BE2C (cell line): ENCODE results near the gene ASCL2.
"Not testable (repeated sequence)": the region's sequence is repeated elsewhere in the genome, so short reads cannot be mapped to it uniquely, and the experiment has no call there.

Experiments
- DNase-seq: peaks from one replicate; pipeline ENCODE4 v3.0.0-alpha.2; 2020
- H3K27me3 ChIP-seq: fragments of 250-450 bp; sonication (Bioruptor Pico); 2 replicates; pipeline ENCODE4 v1.5.1; 2020; ENCODE audit warnings: mild to moderate bottlenecking
- H3K36me3 ChIP-seq: fragments of 250-450 bp; sonication (Bioruptor Pico); 2 replicates; pipeline ENCODE4 v1.5.1; 2020; ENCODE audit warnings: mild to moderate bottlenecking
- H3K4me1 ChIP-seq: fragments of 250-450 bp; sonication (Bioruptor Pico); 2 replicates; pipeline ENCODE4 v1.5.1; 2020
- H3K4me3 ChIP-seq: 2 replicates; pipeline ENCODE4 v1.5.1; 2011; ENCODE audit warnings: low read depth, low read length
- H3K9me3 ChIP-seq: fragments of 250-450 bp; sonication (Bioruptor Pico); 2 replicates; pipeline ENCODE4 v1.5.1; 2020
- TF ChIP-seq, protein P1 (sequence below): IDR thresholded peaks from 2 replicates; pipeline ENCODE4 v1.5.1; 2012; ENCODE audit warnings: mild to moderate bottlenecking, low read depth, low read length

Gene ASCL2

DNA sequence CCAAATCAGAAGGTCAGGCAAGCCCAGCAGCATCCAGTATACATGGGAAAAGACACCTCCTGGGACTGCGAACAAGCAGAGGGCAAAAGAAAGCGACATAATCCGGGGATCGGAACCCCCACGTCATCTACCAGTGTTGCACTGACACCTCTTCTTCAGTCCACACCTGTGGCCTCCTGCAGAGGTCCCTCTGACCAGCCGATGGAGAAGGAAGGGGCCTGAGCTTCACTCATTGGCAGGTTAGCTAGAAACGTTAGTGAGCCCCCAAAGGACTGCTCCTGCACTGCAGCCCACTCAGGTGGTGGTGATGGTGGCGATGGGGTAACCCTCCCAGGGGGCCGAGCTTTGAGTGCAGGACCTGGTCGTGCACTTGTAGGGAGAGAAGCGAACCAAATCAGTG, 22.1 kb downstream of the ASCL2 start:
- H3K4me3 ChIP-seq, result no peak overlapping the region
- H3K36me3 ChIP-seq, result no peaks in the 10 kb centered on the region
- TF ChIP-seq, protein P1, sequence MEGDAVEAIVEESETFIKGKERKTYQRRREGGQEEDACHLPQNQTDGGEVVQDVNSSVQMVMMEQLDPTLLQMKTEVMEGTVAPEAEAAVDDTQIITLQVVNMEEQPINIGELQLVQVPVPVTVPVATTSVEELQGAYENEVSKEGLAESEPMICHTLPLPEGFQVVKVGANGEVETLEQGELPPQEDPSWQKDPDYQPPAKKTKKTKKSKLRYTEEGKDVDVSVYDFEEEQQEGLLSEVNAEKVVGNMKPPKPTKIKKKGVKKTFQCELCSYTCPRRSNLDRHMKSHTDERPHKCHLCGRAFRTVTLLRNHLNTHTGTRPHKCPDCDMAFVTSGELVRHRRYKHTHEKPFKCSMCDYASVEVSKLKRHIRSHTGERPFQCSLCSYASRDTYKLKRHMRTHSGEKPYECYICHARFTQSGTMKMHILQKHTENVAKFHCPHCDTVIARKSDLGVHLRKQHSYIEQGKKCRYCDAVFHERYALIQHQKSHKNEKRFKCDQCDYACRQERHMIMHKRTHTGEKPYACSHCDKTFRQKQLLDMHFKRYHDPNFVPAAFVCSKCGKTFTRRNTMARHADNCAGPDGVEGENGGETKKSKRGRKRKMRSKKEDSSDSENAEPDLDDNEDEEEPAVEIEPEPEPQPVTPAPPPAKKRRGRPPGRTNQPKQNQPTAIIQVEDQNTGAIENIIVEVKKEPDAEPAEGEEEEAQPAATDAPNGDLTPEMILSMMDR, result no peak
- H3K27me3 ChIP-seq, result no peaks in the 10 kb centered on the region
- no peaks in the 10 kb centered on the region for H3K9me3 ChIP-seq
- H3K4me1 ChIP-seq, result no peaks in the 10 kb centered on the region
- no peak for DNase-seq

DNA sequence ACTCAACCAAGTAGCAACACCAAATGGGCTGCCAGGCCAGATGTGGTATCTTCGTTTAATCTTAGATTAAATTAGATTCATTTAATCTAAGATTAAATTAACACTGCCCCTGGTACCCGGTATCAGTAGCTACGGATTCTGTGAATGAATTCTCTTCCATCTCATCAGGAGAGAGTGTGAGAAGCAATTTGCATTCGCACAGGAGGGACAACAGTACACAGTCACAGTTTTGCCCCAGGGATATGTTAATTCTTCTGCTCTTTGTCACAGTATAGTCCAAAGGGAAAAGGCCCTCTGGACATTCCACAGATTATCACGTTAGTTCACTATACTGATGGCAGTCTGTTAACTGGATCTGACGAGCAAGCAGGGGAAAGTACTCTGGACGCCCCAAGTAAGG, 22.9 kb downstream of the ASCL2 start:
- TF ChIP-seq, protein P1, result no peak
- H3K27me3 ChIP-seq, result no peaks in the 10 kb centered on the region
- H3K4me1 ChIP-seq, result no peaks in the 10 kb centered on the region
- H3K4me3 ChIP-seq, result no peak overlapping the region
- no peak for DNase-seq
- H3K9me3 ChIP-seq, result no peaks in the 10 kb centered on the region
- no peaks in the 10 kb centered on the region for H3K36me3 ChIP-seq

DNA sequence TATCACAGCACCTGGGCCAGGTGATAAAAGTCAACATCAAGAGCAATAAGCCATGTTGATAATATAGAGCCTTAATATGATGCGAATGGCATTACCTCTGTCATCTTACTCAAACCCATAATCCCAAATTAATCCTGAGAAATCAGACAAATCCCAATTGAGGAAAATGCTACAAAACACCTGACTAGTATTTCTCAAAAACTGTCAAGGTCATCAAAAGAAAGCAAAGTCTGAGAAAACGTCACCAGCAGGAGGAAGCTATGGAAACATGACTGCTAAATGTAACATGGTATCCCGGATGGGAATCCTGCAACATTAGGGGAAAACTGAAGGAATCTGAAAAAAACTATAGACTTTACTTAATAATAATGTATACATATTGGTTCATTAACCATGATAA, 29.6 kb downstream of the ASCL2 start:
- Histone ChIP-seq H3K4me1 (no peaks in the 10 kb centered on the region), H3K9me3 (no peaks in the 10 kb centered on the region), H3K36me3 (no peaks in the 10 kb centered on the region), H3K4me3 (no peak overlapping the region), H3K27me3 (no peaks in the 10 kb centered on the region)
- DNase-seq, result no peak
- TF ChIP-seq, protein P1, result no peak

DNA sequence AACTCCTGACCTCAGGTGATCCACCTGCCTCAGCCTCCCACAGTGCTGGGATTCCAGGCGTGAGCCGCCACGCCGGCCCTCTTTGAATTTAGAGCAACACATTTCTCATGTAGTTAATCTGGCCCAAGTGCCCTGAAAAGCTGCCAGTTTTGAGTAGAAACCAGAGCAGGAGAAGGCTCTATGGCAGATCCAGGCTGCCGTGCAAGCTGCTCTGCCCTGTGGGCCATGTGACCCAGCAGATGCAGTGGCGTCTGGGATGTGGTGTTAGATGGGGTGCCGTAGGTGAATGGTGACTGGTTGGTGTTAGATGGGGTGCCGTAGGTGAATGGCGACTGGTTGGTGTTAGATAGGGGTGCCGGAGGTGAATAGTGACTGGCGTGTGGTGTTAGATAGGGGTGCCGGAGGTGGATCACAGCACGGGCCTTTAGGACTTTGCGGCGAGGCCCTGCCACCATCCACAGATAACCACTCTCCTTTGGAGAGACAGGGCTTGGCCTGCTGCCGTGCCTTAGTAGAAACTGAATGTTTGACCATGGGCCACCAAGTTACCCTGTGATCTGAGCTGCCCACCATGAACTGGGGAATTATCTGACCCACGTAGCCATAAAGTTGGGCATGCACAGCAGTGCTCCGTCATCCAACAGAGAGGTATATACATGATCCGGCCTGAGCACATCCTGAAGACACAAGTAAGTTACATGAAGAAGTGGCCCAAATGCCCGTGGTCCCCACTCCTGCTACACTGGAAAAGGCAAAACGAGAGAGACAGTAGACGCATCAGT, 32.7 kb downstream of the ASCL2 start:
- H3K36me3 ChIP-seq, result no peaks in the 10 kb centered on the region
- H3K27me3 ChIP-seq, result no peaks in the 10 kb centered on the region
- no peak for DNase-seq
- no peaks in the 10 kb centered on the region for H3K4me1 ChIP-seq
- no peak overlapping the region for H3K4me3 ChIP-seq
- TF ChIP-seq, protein P1, result no peak
- no peaks in the 10 kb centered on the region for H3K9me3 ChIP-seq

DNA sequence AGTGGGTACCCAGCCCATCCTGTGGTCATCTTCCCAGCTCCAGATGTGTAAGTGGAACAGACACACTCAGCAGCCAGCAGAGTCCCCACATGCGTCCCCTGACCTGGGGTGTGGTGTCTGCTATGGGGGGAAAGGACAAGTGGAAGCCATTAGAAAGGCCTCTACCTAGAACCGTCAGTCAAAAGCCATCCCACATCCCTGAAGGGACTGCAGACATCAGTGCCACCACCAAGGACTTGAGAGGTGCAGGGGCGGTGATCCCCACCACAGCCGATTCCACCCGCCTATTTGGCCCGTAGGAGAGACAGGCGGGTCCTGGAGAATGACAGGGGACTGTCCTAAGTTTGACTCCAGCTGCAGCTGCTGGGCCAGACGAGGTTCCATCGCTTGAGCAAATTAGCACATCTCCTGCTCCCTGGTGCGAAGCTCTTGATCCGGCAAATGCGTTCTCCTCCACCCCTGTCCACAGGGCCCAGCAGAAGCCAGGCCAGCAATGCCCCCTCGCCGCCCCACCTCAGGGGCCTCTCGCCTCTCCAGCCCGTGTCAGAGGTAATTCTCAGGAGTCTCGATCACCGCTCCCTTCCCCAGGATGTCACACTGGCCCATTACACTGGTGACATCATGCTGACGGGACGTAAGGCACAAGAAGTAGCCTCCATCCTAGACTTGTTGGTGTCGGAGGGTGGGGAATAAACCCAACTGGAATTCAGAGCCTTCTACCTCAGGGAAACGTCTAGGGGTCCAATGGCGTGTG, 33.8 kb downstream of the ASCL2 start:
- not testable (repeated sequence) for H3K4me1 ChIP-seq, H3K9me3 ChIP-seq, H3K36me3 ChIP-seq, DNase-seq, H3K27me3 ChIP-seq, H3K4me3 ChIP-seq

DNA sequence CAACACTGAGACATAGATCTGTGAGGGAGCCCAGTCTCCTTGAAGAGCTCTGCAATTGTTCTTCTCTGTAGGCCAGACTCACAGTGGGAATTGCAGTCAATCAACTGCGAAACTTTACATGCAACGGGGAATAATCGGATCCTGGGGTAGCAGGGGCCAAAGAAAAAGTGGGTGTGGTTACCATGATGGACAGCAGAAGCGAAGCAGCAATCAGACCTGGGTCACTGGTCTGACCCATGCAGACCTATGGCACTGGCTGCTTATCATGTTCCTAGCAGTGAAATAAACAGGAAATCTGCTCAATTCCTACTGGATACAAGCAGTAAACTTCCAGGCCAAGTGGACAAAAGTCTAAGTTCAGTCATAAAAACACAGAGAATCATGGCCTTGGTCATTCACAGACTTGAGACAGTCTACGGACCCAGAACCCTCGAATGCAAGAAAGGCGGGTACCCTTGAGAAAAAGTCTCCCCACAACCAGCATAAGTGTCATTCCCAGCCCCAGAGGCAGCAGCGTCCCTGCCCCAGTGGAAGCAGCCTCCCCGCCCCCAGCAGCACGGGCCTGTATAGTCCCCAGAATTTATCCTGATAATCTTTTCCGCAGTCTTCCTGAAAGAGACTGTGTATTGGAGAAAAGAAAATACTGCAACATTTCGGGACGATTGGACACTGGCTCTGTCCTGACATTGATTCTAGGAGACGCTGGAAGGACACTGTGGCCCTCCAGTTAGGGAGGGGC, 34.6 kb downstream of the ASCL2 start:
- Histone ChIP-seq H3K36me3 (no peaks in the 10 kb centered on the region), H3K4me1 (no peaks in the 10 kb centered on the region), H3K27me3 (no peaks in the 10 kb centered on the region), H3K4me3 (no peak overlapping the region), H3K9me3 (no peaks in the 10 kb centered on the region)
- DNase-seq, result no peak
- TF ChIP-seq, protein P1, result no peak
